Heart right ventricle (tissue), 16 donors: ENCODE measurements around the gene SKAP1. TPM values are rescaled to one million over a fixed set of nuclear protein-coding genes. Genes with fewer than 3 reads are reported as not detected.

Experiments
- ATAC-seq, 8 donors: fragments of 200-7000 bp; cut with Tn5 transposase; one replicate each; pipeline ENCODE4 v1.9.1; 2020; ENCODE audit warnings: mild to moderate bottlenecking in 8 of 8, moderate library complexity in 8 of 8, moderate number of reproducible peaks in 1 of 8
- DNase-seq, 2 donors: peaks; one replicate each; pipeline ENCODE4 v3.0.0-alpha.2; 2020
- H3K27ac ChIP-seq, 10 donors: fragments of 200-600 bp; sonication (generic) in 2 of 10; one replicate each; pipeline versions ENCODE4 v1.5.0 to v1.8.0; 2020 to 2022; ENCODE audit warnings: mild to moderate bottlenecking in 3 of 10
- H3K27me3 ChIP-seq, 7 donors: fragments of 200-600 bp; one replicate each; pipeline ENCODE4 v1.8.0; 2021 to 2022; ENCODE audit warnings: mild to moderate bottlenecking in 2 of 7
- H3K36me3 ChIP-seq, 9 donors: fragments of 200-600 bp; sonication (generic) in 1 of 9; one replicate each; pipeline versions ENCODE4 v1.5.0 to v1.8.0; 2020 to 2022; ENCODE audit warnings: mild to moderate bottlenecking in 2 of 9
- H3K4me1 ChIP-seq, 9 donors: fragments of 200-600 bp; sonication (generic) in 1 of 9; one replicate each; pipeline versions ENCODE4 v1.5.0 to v1.8.0; 2020 to 2022; ENCODE audit warnings: mild to moderate bottlenecking in 4 of 9
- H3K4me3 ChIP-seq, 10 donors: fragments of 200-600 bp; sonication (generic) in 2 of 10; one replicate each; pipeline versions ENCODE4 v1.5.0 to v1.8.0; 2020 to 2022; ENCODE audit warnings: mild to moderate bottlenecking in 7 of 10, moderate library complexity in 2 of 10
- H3K9me3 ChIP-seq, 11 donors: fragments of 200-600 bp in 10 of 11; sonication (generic) in 2 of 11; one replicate each; pipeline versions ENCODE4 v1.5.0 to v1.8.0; 2013 to 2022; ENCODE audit warnings: mild to moderate bottlenecking in 2 of 11, control low read depth in 1 of 11, moderate library complexity in 1 of 11
- WGBS, 2 donors: extraction: QIAGEN DNeasy Blood & Tissue Kit; methylation state at CpG; one replicate each; pipeline ENCODE4 v1.1.7; 2013; ENCODE audit warnings: inconsistent platforms in 1 of 2; 5-methylcytosine and 5-hydroxymethylcytosine counted together
- intact Hi-C, 10 donors: fragments of 100-400 bp; cut with DNase I; formaldehyde crosslinking; loops; one replicate each; pipeline versions ENCODE4 v1.11.1 to v1.14.2; 2022
- polyA plus RNA-seq, 2 donors: library from polyadenylated mRNA; stranded (reverse); fragments of 200-250 nt; gene quantifications; one replicate each; pipeline ENCODE4 v1.2.3, GENCODE V29; 2013
- total RNA-seq, 10 donors: library from RNA; stranded (reverse); fragmentation: NEBNext Ultra II Directional in 3 of 10; extraction: Animal tissue kit (Norgen Biotek cat#: 25700) in 3 of 10; gene quantifications; one replicate each; pipeline versions ENCODE4 v1.2.1 to v1.2.4, GENCODE V29; 2021 to 2023
- TF ChIP-seq, protein P1 (sequence below), 9 donors: fragments of 200-600 bp; sonication (generic) in 2 of 9; IDR thresholded peaks; one replicate each; pipeline versions ENCODE4 v1.5.0 to v1.8.0; 2021 to 2022; ENCODE audit warnings: antibody characterized with exemption in 9 of 9, mild to moderate bottlenecking in 5 of 9, moderate library complexity in 1 of 9
- donor health status: Arrhythmogenic right ventricular cardiomyopathy.
- donor health status: ischemic (EF 13 %, LVEDD 7.1; RV severe dilation, severe dysfunction).
- donor health status: healthy with polysubstance abuse.
- donor health status: DM: no; HTN: yes; CAD: no.
- donor health status: DM: no; HTN: no; CAD: no.
- donor health status: ischemic (EF 25% LVEDD 6.9; RV normal size, moderate dysfunction).
- donor health status: ischemic (EF 25% LVEDD 5.7; RV mildly dilated, moderate dysfunction).
- donor health status: healthy.
- donor health status: DM: yes; HTN: yes; CAD: no.
- donor health status: Ischemic cardiomyopathy.
- donor health status: ischemic (EF 35%, LVEDD 5.7; RV mildly dilated, moderate dysfunction).
- donor health status: nonischemic (EF 11% LVEDD 7.7; RV severe dilation, severe dysfunction).
- donor health status: DM: yes; HTN: yes; CAD: no.
- donor health status: PGD.
- donor health status: ischemic (EF 29% LVEDD 5.4; RV normal size, mild dysfunction).
- donor health status: nonischemic (EF 23%, LVEDD 6.1; RV moderate dilation, normal function).

SKAP1 gene
- total and polyA plus RNA-seq, 12 donors, result 0.33 to 1.7 (median 0.75) TPM; not detected in 5

DNA sequence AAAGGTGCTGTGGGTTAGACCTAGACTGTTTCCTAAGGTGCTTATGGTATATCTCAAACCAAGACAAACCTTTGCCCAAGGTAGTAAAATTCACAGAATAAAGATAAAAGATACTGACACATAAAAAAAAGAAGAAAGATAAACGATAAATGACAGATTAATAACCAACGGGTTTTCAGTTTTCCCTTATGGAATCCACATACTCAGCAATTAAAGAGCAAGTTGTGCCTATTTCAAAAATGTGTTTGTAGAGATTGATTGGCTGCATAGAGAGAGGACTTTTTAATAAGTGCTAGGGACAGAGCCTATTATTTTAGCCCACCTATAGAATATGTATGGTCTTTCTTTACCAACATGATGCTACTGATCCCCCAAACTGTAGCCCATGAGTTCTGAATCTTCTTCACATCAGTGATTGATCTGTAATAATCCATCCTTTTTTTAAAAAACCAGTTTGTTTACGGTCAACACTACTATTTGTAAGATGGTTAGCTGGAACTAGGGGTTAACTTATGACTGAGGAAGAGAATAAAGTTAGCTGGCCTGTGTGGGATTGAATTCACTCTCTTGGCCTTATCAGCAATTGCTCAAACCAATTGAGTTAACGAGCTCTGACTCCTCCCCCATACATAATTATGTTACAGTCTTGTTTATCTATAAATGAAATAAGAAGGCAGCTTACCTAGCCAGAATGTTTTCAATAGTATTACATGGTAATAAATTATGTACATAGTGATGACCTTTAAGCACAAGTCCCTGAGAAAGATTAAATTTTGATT, 268.7 kb downstream of the SKAP1 start:
- Histone ChIP-seq H3K27ac (no peak overlapping the region), H3K27me3 (peaks cover 0 to 23% (median 5%) of the 10 kb centered on the region in 7 donors), H3K9me3 (no peaks in the 10 kb centered on the region), H3K36me3 (no peaks in the 10 kb centered on the region), H3K4me1 (peaks cover 0 to 5% (median 0%) of the 10 kb centered on the region in 9 donors), H3K4me3 (no peak overlapping the region)
- TF ChIP-seq, protein P1, sequence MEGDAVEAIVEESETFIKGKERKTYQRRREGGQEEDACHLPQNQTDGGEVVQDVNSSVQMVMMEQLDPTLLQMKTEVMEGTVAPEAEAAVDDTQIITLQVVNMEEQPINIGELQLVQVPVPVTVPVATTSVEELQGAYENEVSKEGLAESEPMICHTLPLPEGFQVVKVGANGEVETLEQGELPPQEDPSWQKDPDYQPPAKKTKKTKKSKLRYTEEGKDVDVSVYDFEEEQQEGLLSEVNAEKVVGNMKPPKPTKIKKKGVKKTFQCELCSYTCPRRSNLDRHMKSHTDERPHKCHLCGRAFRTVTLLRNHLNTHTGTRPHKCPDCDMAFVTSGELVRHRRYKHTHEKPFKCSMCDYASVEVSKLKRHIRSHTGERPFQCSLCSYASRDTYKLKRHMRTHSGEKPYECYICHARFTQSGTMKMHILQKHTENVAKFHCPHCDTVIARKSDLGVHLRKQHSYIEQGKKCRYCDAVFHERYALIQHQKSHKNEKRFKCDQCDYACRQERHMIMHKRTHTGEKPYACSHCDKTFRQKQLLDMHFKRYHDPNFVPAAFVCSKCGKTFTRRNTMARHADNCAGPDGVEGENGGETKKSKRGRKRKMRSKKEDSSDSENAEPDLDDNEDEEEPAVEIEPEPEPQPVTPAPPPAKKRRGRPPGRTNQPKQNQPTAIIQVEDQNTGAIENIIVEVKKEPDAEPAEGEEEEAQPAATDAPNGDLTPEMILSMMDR (IDR thresholded peaks at IDR 0.05), result no peak
- ATAC-seq, result no peak
- 91% methylated on average over 4 of the region's 4 CpGs for WGBS, 2 donors
- no peak for DNase-seq
- intact Hi-C loops, result loop anchor here in 1 of 10 donors (10.0 kb wide), 1 partner anchor 453 kb away; the partner anchor contains the start of genes HOXB7 and HOXB8

GRCh38 chr17:48160177-48161081, 269.6 kb downstream of the SKAP1 start:
- Histone ChIP-seq H3K4me3 (no peak overlapping the region), H3K27ac (no peak overlapping the region), H3K27me3 (peaks cover 0 to 25% (median 8%) of the 10 kb centered on the region in 7 donors), H3K4me1 (peaks cover 0 to 5% (median 0%) of the 10 kb centered on the region in 9 donors), H3K36me3 (no peaks in the 10 kb centered on the region), H3K9me3 (no peaks in the 10 kb centered on the region)
- TF ChIP-seq, protein P1 (IDR thresholded peaks at IDR 0.05), result no peak
- DNase-seq, result no peak
- no peak for ATAC-seq
- intact Hi-C loops, result loop anchor here in 1 of 10 donors (10.0 kb wide), 1 partner anchor 454 kb away; the partner anchor contains the start of genes HOXB7 and HOXB8
- 81 to 84% methylated on average over 5 of the region's 5 CpGs for WGBS, 2 donors

DNA sequence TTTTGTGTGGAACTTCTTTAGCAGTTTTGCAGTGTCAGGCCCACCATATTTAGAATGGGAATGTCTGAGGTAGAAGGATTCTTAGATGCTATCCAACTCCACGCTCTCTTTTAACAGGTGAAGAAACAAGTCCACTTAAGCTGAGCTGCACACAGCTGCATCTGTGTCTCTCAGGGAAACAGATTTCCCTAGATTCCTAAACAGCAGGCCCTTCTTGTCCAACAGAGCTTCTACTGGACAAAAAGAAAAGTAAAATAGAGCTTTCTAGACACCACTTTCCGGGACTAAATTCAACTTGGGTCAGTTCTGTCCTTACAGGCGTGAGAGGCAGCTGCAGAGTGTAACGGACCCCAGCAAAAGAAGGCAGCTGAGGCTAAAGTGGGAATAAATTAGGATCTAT, 270.8 kb downstream of the SKAP1 start:
- TF ChIP-seq, protein P1 (IDR thresholded peaks at IDR 0.05), result no peak
- DNase-seq (no peak), ATAC-seq (no peak)
- Histone ChIP-seq H3K27me3 (peaks cover 0 to 26% (median 16%) of the 10 kb centered on the region in 7 donors), H3K4me3 (no peak overlapping the region), H3K4me1 (peaks cover 0 to 5% (median 0%) of the 10 kb centered on the region in 9 donors), H3K9me3 (no peaks in the 10 kb centered on the region), H3K36me3 (no peaks in the 10 kb centered on the region), H3K27ac (no peak overlapping the region)
- 83% methylated on average over 4 of the region's 4 CpGs for WGBS, 2 donors
- intact Hi-C loops, result loop anchor here in 3 of 10 donors (10.0 kb wide), 1 partner anchor 456 kb away; the partner anchor contains the start of genes HOXB7 (in 3 of the 3) and HOXB8 (in 3 of the 3)
